Activated T-helper 2 cell treated with anti-CD3 and anti-CD28 coated beads, Interferon-gamma antibody, Interleukin-2, Interleukin-4, amounts not matched to agents 10 μg/mL and 5 μg/mL and 100 μg/mL, durations not matched to agents 14 hours and 24 hours and 36 hours (primary cell): ENCODE results near the gene RPL28. TPM values are rescaled to one million over a fixed set of nuclear protein-coding genes. Genes with fewer than 3 reads are reported as not detected.

Experiments
- DNase-seq: peaks from one replicate; pipeline ENCODE4 v3.0.0; 2021; ENCODE audit warnings: low spot score
- H3K27ac Mint-ChIP-seq: one replicate; pipeline ENCODE4 v1.8.0; 2021; ENCODE audit warnings: mixed read lengths
- H3K27me3 Mint-ChIP-seq: one replicate; pipeline ENCODE4 v1.8.0; 2021; ENCODE audit warnings: low read depth, mixed read lengths
- H3K36me3 Mint-ChIP-seq: one replicate; pipeline ENCODE4 v1.8.0; 2021; ENCODE audit warnings: low read depth, mixed read lengths
- H3K4me1 Mint-ChIP-seq: one replicate; pipeline ENCODE4 v1.8.0; 2021; ENCODE audit warnings: low read depth, mixed read lengths
- H3K4me3 Mint-ChIP-seq: one replicate; pipeline ENCODE4 v1.8.0; 2021; ENCODE audit warnings: low read depth, mild to moderate bottlenecking, moderate library complexity, mixed read lengths
- H3K9me3 Mint-ChIP-seq: one replicate; pipeline ENCODE4 v1.8.0; 2021; ENCODE audit warnings: mixed read lengths
- intact Hi-C: fragments of 100-400 bp; cut with micrococcal nuclease; formaldehyde crosslinking; loops from one replicate; pipeline ENCODE4 v1.15.1; 2023
- total RNA-seq: library from RNA; stranded (reverse); gene quantifications from 2 replicates; pipeline ENCODE4 v1.2.3, GENCODE V29; 2022

RPL28 gene
- total RNA-seq, 1 donor from 2014 or later, result 2,207 TPM

GRCh38 chr19:55372316-55373081 is 13.2 kb upstream of the RPL28 start:
- Mint-ChIP-seq H3K4me3 (no peak overlapping the region), H3K27ac (no peak overlapping the region), H3K4me1 (no peaks in the 10 kb centered on the region), H3K9me3 (no peaks in the 10 kb centered on the region), H3K36me3 (no peaks in the 10 kb centered on the region), H3K27me3 (peaks cover 42% of the 10 kb centered on the region)
- no peak for DNase-seq
- intact Hi-C loops, result no loop called here

GRCh38 chr19:55373306-55373992 is 12.3 kb upstream of the RPL28 start:
- Mint-ChIP-seq H3K4me1 (no peaks in the 10 kb centered on the region), H3K4me3 (no peak overlapping the region)

GRCh38 chr19:55373993-55374757 is 11.6 kb upstream of the RPL28 start:
- peaks cover 33% of the 10 kb centered on the region for H3K27me3 Mint-ChIP-seq
- no peak for DNase-seq
- H3K4me1 Mint-ChIP-seq, result no peaks in the 10 kb centered on the region
- no peaks in the 10 kb centered on the region for H3K9me3 Mint-ChIP-seq
- H3K36me3 Mint-ChIP-seq, result peaks cover under 1% of the 10 kb centered on the region
- intact Hi-C loops, result no loop called here
- H3K27ac Mint-ChIP-seq, result no peak overlapping the region
- no peak overlapping the region for H3K4me3 Mint-ChIP-seq

More at GRCh38 chr19:55373306-55373992, 12.3 kb upstream of the RPL28 start:
- H3K27me3 Mint-ChIP-seq, result peaks cover 39% of the 10 kb centered on the region
- no peaks in the 10 kb centered on the region for H3K36me3 Mint-ChIP-seq
- intact Hi-C loops, result no loop called here
- no peaks in the 10 kb centered on the region for H3K9me3 Mint-ChIP-seq
- no peak overlapping the region for H3K27ac Mint-ChIP-seq
- no peak for DNase-seq

GRCh38 chr19:55376241-55376933 is 9.3 kb upstream of the RPL28 start, which contains the start of gene TMEM190:
Gene TMEM190, plus strand, starts transcription at chr19:55376826. Its CDS starts 28 bp downstream, at chr19:55376854.
- Mint-ChIP-seq H3K9me3 (no peaks in the 10 kb centered on the region), H3K27ac (no peak within 1 kb of the TSS), H3K27me3 (peaks cover 20% of the 10 kb centered on the region), H3K4me1 (peaks cover under 1% of the 10 kb centered on the region), H3K36me3 (peaks cover 8% of the 10 kb centered on the region), H3K4me3 (no peak within 1 kb of the TSS)
- DNase-seq, result no peak
- intact Hi-C loops, result no loop called here

GRCh38 chr19:55377356-55378131 is 8.2 kb upstream of the RPL28 start:
- Mint-ChIP-seq H3K36me3 (peaks cover 20% of the 10 kb centered on the region), H3K4me3 (no peak overlapping the region), H3K27ac (no peak overlapping the region), H3K9me3 (no peaks in the 10 kb centered on the region), H3K27me3 (peaks cover 11% of the 10 kb centered on the region), H3K4me1 (peaks cover 11% of the 10 kb centered on the region)
- intact Hi-C loops, result no loop called here
- DNase-seq, result no peak

GRCh38 chr19:55379174-55379573 is 6.6 kb upstream of the RPL28 start:
- Mint-ChIP-seq H3K4me3 (no peak overlapping the region), H3K27me3 (peaks cover 6% of the 10 kb centered on the region), H3K36me3 (peaks cover 27% of the 10 kb centered on the region), H3K9me3 (no peaks in the 10 kb centered on the region), H3K27ac (no peak overlapping the region), H3K4me1 (peaks cover 14% of the 10 kb centered on the region)
- intact Hi-C loops, result no loop called here
- no peak for DNase-seq

GRCh38 chr19:55382013-55382412 is 3.7 kb upstream of the RPL28 start:
- no peak for DNase-seq
- H3K27ac Mint-ChIP-seq, result peak overlapping the region; percentile 58
- peak overlapping the region; percentile 86 for H3K4me3 Mint-ChIP-seq
- H3K27me3 Mint-ChIP-seq, result no peaks in the 10 kb centered on the region
- intact Hi-C loops, result loop anchor here (10.0 kb wide), 1 partner anchor 223 kb away; the partner anchor contains the start of genes ZNF524 and ZNF865
- H3K9me3 Mint-ChIP-seq, result no peaks in the 10 kb centered on the region
- H3K36me3 Mint-ChIP-seq, result peaks cover 41% of the 10 kb centered on the region
- peaks cover 28% of the 10 kb centered on the region for H3K4me1 Mint-ChIP-seq

- Mint-ChIP-seq H3K36me3 (peaks cover 47% of the 10 kb centered on the region), H3K27me3 (no peaks in the 10 kb centered on the region), H3K4me1 (peaks cover 34% of the 10 kb centered on the region), H3K9me3 (no peaks in the 10 kb centered on the region), H3K27ac (peak overlapping the region; percentile 90), H3K4me3 (peak overlapping the region; percentile 86)
- DNase-seq, result no peak
- intact Hi-C loops, result loop anchor here (10.0 kb wide), 1 partner anchor 222 kb away; the partner anchor contains the start of genes ZNF524 and ZNF865
Measured at GRCh38 chr19:55382522-55383054, 3.1 kb upstream of the RPL28 start.

- Mint-ChIP-seq H3K9me3 (no peaks in the 10 kb centered on the region), H3K27ac (peak overlapping the region; percentile 90), H3K36me3 (peaks cover 56% of the 10 kb centered on the region), H3K4me1 (peaks cover 39% of the 10 kb centered on the region), H3K4me3 (peak overlapping the region; percentile 86), H3K27me3 (no peaks in the 10 kb centered on the region)
- DNase-seq, result peak; percentile 51
- intact Hi-C loops, result loop anchor here (2.0 to 10.0 kb wide), 2 partner anchors 23 to 221 kb away; partner anchors contain the start of genes UBE2S, ZNF524 and ZNF865
Measured at GRCh38 chr19:55383279-55384130, 2.2 kb upstream of the RPL28 start.

- H3K4me3 Mint-ChIP-seq, result peak within 1 kb of the TSS; percentile 100
- H3K4me1 Mint-ChIP-seq, result peaks cover 41% of the 10 kb centered on the region
- no peaks in the 10 kb centered on the region for H3K9me3 Mint-ChIP-seq
- peaks cover 62% of the 10 kb centered on the region for H3K36me3 Mint-ChIP-seq
- peak; percentile 52 for DNase-seq
- peak within 1 kb of the TSS; percentile 94 for H3K27ac Mint-ChIP-seq
- intact Hi-C loops, result loop anchor here (2.0 to 10.0 kb wide), 2 partner anchors 22 to 220 kb away; partner anchors contain the start of genes UBE2S, ZNF524 and ZNF865
- H3K27me3 Mint-ChIP-seq, result no peaks in the 10 kb centered on the region
Measured at GRCh38 chr19:55384131-55384919, 1.4 kb upstream of the RPL28 start, which contains the start of gene TMEM238. Gene TMEM238, minus strand, starts transcription at chr19:55384292. Its CDS starts 33 bp downstream, at chr19:55384259.
